ENCODE results near the gene ACP2. TPM values are rescaled to one million over a fixed set of nuclear protein-coding genes. Genes with fewer than 3 reads are reported as not detected.

Gene ACP2
- total RNA-seq, 4 donors from 2014 or later: 20.2 to 38.9 (median 21.9) TPM

GRCh38 chr11:47229161-47229560, 19.5 kb downstream of the ACP2 start:
- TF ChIP-seq CTCF (IDR thresholded peaks at IDR 0.05) (no peak), POLR2A (IDR thresholded peaks at IDR 0.05) (no peak)
- H3K4me3 ChIP-seq (ENCODE audit: low read depth, poor library complexity, severe bottlenecking): no peak overlapping the region
- DNase-seq (ENCODE audit: low spot score in 2 of 2): no peak
- 94 to 95% methylated on average over 8 of the region's 8 CpGs for WGBS, 2 donors
- intact Hi-C loops (cut with DNase I; ENCODE audit: low total_unique reads): no loop called here

GRCh38 chr11:47225552-47226400, 22.8 kb downstream of the ACP2 start:
- no peak overlapping the region for H3K4me3 ChIP-seq (ENCODE audit: low read depth, poor library complexity, severe bottlenecking)
- TF ChIP-seq CTCF (IDR thresholded peaks at IDR 0.05) (no peak), POLR2A (IDR thresholded peaks at IDR 0.05) (no peak)
- intact Hi-C loops (cut with DNase I; ENCODE audit: low total_unique reads): no loop called here
- DNase-seq (ENCODE audit: low spot score in 2 of 2): no peak
- WGBS, 2 donors: 91 to 93% methylated on average over 7 of the region's 7 CpGs

GRCh38 chr11:47222696-47223095, 25.9 kb downstream of the ACP2 start:
- TF ChIP-seq CTCF (IDR thresholded peaks at IDR 0.05) (no peak), POLR2A (IDR thresholded peaks at IDR 0.05) (no peak)
- WGBS, 2 donors: 86 to 90% methylated on average over 2 of the region's 2 CpGs

GRCh38 chr11:47220401-47220821, 28.2 kb downstream of the ACP2 start:
- no peak for DNase-seq (ENCODE audit: low spot score in 2 of 2)
- no peak for TF ChIP-seq CTCF (IDR thresholded peaks at IDR 0.05)
- H3K4me3 ChIP-seq (ENCODE audit: low read depth, poor library complexity, severe bottlenecking): no peak overlapping the region
- WGBS, 2 donors: 25 to 52% methylated on average over 1 of the region's 1 CpG
- intact Hi-C loops (cut with DNase I; ENCODE audit: low total_unique reads): no loop called here

More at GRCh38 chr11:47222696-47223095, 25.9 kb downstream of the ACP2 start:
- DNase-seq (ENCODE audit: low spot score in 2 of 2): no peak
- H3K4me3 ChIP-seq (ENCODE audit: low read depth, poor library complexity, severe bottlenecking): no peak overlapping the region
- intact Hi-C loops (cut with DNase I; ENCODE audit: low total_unique reads): no loop called here

- peak; percentile 57 to 90 for DNase-seq (ENCODE audit: low spot score in 2 of 2)
- H3K4me3 ChIP-seq (ENCODE audit: low read depth, poor library complexity, severe bottlenecking): no peak overlapping the region
- TF ChIP-seq POLR2A (IDR thresholded peaks at IDR 0.05) (no peak), CTCF (IDR thresholded peaks at IDR 0.05) (peak in 1 of 3 donors; percentile 10)
- intact Hi-C loops (cut with DNase I; ENCODE audit: low total_unique reads): no loop called here
- WGBS, 2 donors: 1 to 3% methylated on average over 12 of the region's 12 CpGs
Observed at GRCh38 chr11:47216121-47216798, 32.4 kb downstream of the ACP2 start.
